B cell (primary cell): ENCODE data around the gene PRKX. TPM values are rescaled to one million over a fixed set of nuclear protein-coding genes. Genes with fewer than 3 reads are reported as not detected.

ENCODE experiments used
- ATAC-seq: fragments of 200-7000 bp; cut with Tn5 transposase; one replicate; pipeline ENCODE4 v1.10.0; 2021; ENCODE audit warnings: low read depth, mild to moderate bottlenecking, moderate number of reproducible peaks, moderate library complexity
- CTCF ChIA-PET: fragments of 350-600 bp; sonication (Branson Sonifier 250); formaldehyde crosslinking; loops from one replicate; lab custom pipeline; 2021; ENCODE audit warnings: antibody characterized with exemption, inconsistent platforms; lab: Charles Lee
- POLR2A ChIA-PET: fragments of 350-600 bp; sonication (Branson Sonifier 250); formaldehyde crosslinking; loops from one replicate; lab custom pipeline; 2021; ENCODE audit warnings: antibody characterized with exemption; lab: Charles Lee
- DNase-seq: peaks from one replicate; pipeline ENCODE4 v3.0.0; 2013
- H2AFZ ChIP-seq: 2 replicates; pipeline ENCODE4 v1.6.1; 2012; ENCODE audit warnings: mild to moderate bottlenecking, low read depth, low read length; ENCODE audit not compliant: insufficient read depth, poor library complexity, severe bottlenecking
- H3K27ac ChIP-seq, 2 donors: 1 replicate in 1 of 2; 2 replicates in 1 of 2; pipeline ENCODE4 v1.5.1; 2012 to 2013; ENCODE audit warnings: low read length in 2 of 2, mild to moderate bottlenecking in 2 of 2, moderate library complexity in 1 of 2
- H3K27me3 ChIP-seq, 4 experiments: fragments of 200-600 bp in 1 of 4; sonication (generic) in 1 of 4; replicated peaks in 1 of 4; 1 replicate in 2 of 4; 2 replicates in 2 of 4; pipeline versions ENCODE4 v1.6.1 to v1.7.0; 2013 to 2016; ENCODE audit warnings: low read length in 3 of 4, mild to moderate bottlenecking in 2 of 4, mixed read lengths in 1 of 4, moderate library complexity in 1 of 4; ENCODE audit not compliant: insufficient read depth in 4 of 4, control insufficient read depth in 3 of 4; ENCODE audit errors: control extremely low read depth in 1 of 4
- H3K36me3 ChIP-seq, 2 experiments: replicated peaks in 1 of 2; 1 replicate in 1 of 2; 2 replicates in 1 of 2; pipeline versions ENCODE4 v1.6.1 to v1.7.1; 2013; ENCODE audit warnings: low read length in 1 of 2; ENCODE audit not compliant: insufficient read depth in 2 of 2, control insufficient read depth in 1 of 2; ENCODE audit errors: control extremely low read depth in 1 of 2, extremely low read depth in 1 of 2
- H3K4me1 ChIP-seq, 2 donors: fragments of 200-600 bp in 1 of 2; sonication (generic) in 1 of 2; 1 replicate in 1 of 2; 2 replicates in 1 of 2; pipeline versions ENCODE4 v1.5.1 to v1.6.1; 2013 to 2017; ENCODE audit warnings: low read length in 2 of 2; ENCODE audit not compliant: control insufficient read depth in 2 of 2, insufficient read depth in 2 of 2
- H3K4me2 ChIP-seq: replicated peaks from 2 replicates; pipeline ENCODE3; 2012; ENCODE audit warnings: mild to moderate bottlenecking, low read depth, low read length; ENCODE audit not compliant: poor library complexity, severe bottlenecking
- H3K4me3 ChIP-seq, 5 experiments: fragments of 200-600 bp in 1 of 5; sonication (generic) in 1 of 5; 1 replicate in 3 of 5; 2 replicates in 2 of 5; pipeline versions ENCODE4 v1.5.1 to v1.7.0; 2011 to 2016; ENCODE audit warnings: low read length in 4 of 5, mild to moderate bottlenecking in 4 of 5, low read depth in 2 of 5, control low read depth in 1 of 5, moderate library complexity in 1 of 5; ENCODE audit not compliant: insufficient read depth in 1 of 5; ENCODE audit errors: control extremely low read depth in 1 of 5, extremely low read depth in 1 of 5
- H3K79me2 ChIP-seq: fragments of 200-600 bp; sonication (generic); one replicate; pipeline ENCODE4 v1.6.0; 2016; ENCODE audit warnings: low read length; ENCODE audit not compliant: control insufficient read depth, insufficient read depth
- H3K9ac ChIP-seq: fragments of 200-600 bp; sonication (generic); 2 replicates; pipeline ENCODE4 v1.6.1; 2017; ENCODE audit warnings: mild to moderate bottlenecking, low read length, moderate library complexity
- H3K9me3 ChIP-seq, 3 donors: one replicate each; pipeline versions ENCODE4 v1.6.1 to v1.7.1; 2013; ENCODE audit warnings: low read length in 2 of 3; ENCODE audit not compliant: control insufficient read depth in 2 of 3, insufficient read depth in 1 of 3; ENCODE audit errors: control extremely low read depth in 1 of 3
- H4K20me1 ChIP-seq: 2 replicates; pipeline ENCODE4 v1.6.0; 2012; ENCODE audit warnings: mild to moderate bottlenecking, low read length; ENCODE audit not compliant: insufficient read depth, control insufficient read depth, poor library complexity, severe bottlenecking
- H3K27ac Mint-ChIP-seq: one replicate; pipeline ENCODE4 v1.8.0; 2021; ENCODE audit warnings: mixed read lengths
- H3K27me3 Mint-ChIP-seq: one replicate; pipeline ENCODE4 v1.8.0; 2021; ENCODE audit warnings: mixed read lengths
- H3K4me1 Mint-ChIP-seq: one replicate; pipeline ENCODE4 v1.8.0; 2021; ENCODE audit warnings: mixed read lengths
- H3K4me3 Mint-ChIP-seq: one replicate; pipeline ENCODE4 v1.8.0; 2021; ENCODE audit warnings: mixed read lengths
- H3K9me3 Mint-ChIP-seq: one replicate; pipeline ENCODE4 v1.8.0; 2022; ENCODE audit warnings: mixed read lengths; ENCODE audit not compliant: insufficient read depth
- EZH2 ChIP-seq: IDR thresholded peaks from 2 replicates; pipeline ENCODE4 v1.6.1; 2012; ENCODE audit warnings: borderline replicate concordance, low read depth, mild to moderate bottlenecking, moderate library complexity, low read length; ENCODE audit not compliant: insufficient read depth, poor library complexity, severe bottlenecking
- WGBS: methylation state at CpG from one replicate; pipeline ENCODE4 v1.1.5; 2013; ENCODE audit warnings: missing lambda C conversion rate; ENCODE audit not compliant: insufficient coverage; 5-methylcytosine and 5-hydroxymethylcytosine counted together
- intact Hi-C: fragments of 100-400 bp; cut with micrococcal nuclease; formaldehyde crosslinking; loops from one replicate; pipeline ENCODE4 v1.10.0; 2022
- polyA plus RNA-seq: library from polyadenylated mRNA; depleted of rRNA; stranded (reverse); fragments of >200 nt; gene quantifications from 2 replicates; pipeline ENCODE4 v1.2.3, GENCODE V29; 2012
- total RNA-seq, 2 donors: library from RNA; stranded (reverse); fragments of 120-200 nt in 1 of 2; gene quantifications; 1 replicate in 1 of 2; 2 replicates in 1 of 2; pipeline versions ENCODE4 v1.2.3 to v1.2.4, GENCODE V29; 2013 to 2022
- TF ChIP-seq, protein P1 (sequence below): fragments of 200-600 bp; IDR thresholded peaks from one replicate; pipeline ENCODE4 v1.8.0; 2022; ENCODE audit warnings: antibody characterized with exemption, mild to moderate bottlenecking

PRKX gene
- total and polyA plus RNA-seq, 2 donors (not counting 1 experiment from before 2014, with no cell fraction given), result 26.2 to 52.5 TPM

DNA sequence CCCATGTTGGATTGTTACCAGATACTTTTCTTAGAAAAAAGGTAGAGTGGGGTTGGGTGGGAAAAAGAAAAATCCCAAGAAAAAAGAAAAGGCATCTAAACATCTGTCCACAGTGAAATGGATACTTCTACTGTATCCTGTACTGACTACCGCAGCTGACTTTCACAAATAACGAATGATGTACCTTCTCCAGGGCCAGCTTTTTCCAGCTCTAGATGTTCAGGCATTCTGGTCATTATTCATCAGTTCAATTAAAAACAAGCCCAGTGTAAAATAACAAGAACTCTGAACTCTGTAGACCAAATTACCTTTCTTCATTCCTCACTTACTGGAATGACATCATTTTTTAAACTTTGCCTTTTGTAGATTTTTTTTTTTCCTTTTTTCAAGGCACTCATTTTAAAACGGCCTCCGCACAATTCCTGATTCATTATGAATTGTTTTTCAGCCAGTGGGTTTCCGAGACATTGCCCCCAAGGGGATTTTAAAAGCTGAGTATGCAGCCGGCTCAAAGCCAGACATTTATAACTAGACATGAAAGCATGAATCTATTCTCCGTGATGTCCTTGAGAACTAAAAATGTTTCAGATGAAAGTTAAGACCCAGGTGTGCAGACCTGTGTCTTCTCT, 113.5 kb downstream of the PRKX start:
- H3K4me1 Mint-ChIP-seq, result no peaks in the 10 kb centered on the region
- no peak overlapping the region for H3K4me3 Mint-ChIP-seq
- no peak overlapping the region for H3K4me3 ChIP-seq
- ChIA-PET CTCF (no interaction called here), POLR2A (no interaction called here)
- H3K27me3 Mint-ChIP-seq, result no peaks in the 10 kb centered on the region
- H3K4me2 ChIP-seq, result no peak overlapping the region
- no peak overlapping the region for H3K9ac ChIP-seq
- no peaks in the 10 kb centered on the region for H3K4me1 ChIP-seq
- DNase-seq (no peak), ATAC-seq (no peak)
- H3K9me3 ChIP-seq, result no peaks in the 10 kb centered on the region
- TF ChIP-seq, protein P1, sequence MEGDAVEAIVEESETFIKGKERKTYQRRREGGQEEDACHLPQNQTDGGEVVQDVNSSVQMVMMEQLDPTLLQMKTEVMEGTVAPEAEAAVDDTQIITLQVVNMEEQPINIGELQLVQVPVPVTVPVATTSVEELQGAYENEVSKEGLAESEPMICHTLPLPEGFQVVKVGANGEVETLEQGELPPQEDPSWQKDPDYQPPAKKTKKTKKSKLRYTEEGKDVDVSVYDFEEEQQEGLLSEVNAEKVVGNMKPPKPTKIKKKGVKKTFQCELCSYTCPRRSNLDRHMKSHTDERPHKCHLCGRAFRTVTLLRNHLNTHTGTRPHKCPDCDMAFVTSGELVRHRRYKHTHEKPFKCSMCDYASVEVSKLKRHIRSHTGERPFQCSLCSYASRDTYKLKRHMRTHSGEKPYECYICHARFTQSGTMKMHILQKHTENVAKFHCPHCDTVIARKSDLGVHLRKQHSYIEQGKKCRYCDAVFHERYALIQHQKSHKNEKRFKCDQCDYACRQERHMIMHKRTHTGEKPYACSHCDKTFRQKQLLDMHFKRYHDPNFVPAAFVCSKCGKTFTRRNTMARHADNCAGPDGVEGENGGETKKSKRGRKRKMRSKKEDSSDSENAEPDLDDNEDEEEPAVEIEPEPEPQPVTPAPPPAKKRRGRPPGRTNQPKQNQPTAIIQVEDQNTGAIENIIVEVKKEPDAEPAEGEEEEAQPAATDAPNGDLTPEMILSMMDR, result no peak
- no peak for TF ChIP-seq EZH2
- H3K79me2 ChIP-seq, result no peaks in the 10 kb centered on the region
- no peaks in the 10 kb centered on the region for H3K36me3 ChIP-seq
- H3K27me3 ChIP-seq, result no peaks in the 10 kb centered on the region
- 100% methylated on average over 3 of the region's 7 CpGs for WGBS
- H3K9me3 Mint-ChIP-seq, result no peaks in the 10 kb centered on the region
- no peak overlapping the region for H3K27ac ChIP-seq
- H3K27ac Mint-ChIP-seq, result no peak overlapping the region
- intact Hi-C loops, result no loop called here
- no peak overlapping the region for H2AFZ ChIP-seq
- H4K20me1 ChIP-seq, result no peaks in the 10 kb centered on the region

DNA sequence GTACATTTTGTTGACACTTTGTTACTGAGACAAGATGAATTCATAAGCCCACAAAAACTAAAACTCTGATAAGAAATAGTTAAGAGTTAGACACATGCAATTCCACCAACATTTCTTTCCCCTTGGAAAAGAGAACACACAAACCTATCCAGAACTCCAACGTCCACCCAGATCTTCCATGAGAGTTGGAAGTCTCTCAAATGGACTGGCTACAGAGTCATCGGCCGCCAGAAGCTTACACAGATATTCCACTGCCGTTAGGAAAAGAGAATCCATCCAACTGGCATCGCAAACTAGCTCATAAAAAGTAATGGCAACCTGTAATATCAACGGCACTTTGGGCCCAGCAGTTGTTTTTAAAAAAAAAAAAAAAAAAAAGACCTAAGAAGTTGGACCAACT, 114.7 kb downstream of the PRKX start:
- POLR2A ChIA-PET, result no interaction called here
- no peak overlapping the region for H3K4me2 ChIP-seq
- no peaks in the 10 kb centered on the region for H3K9me3 ChIP-seq
- H3K4me1 ChIP-seq, result no peaks in the 10 kb centered on the region
- no peaks in the 10 kb centered on the region for H3K36me3 ChIP-seq
- H3K9me3 Mint-ChIP-seq, result no peaks in the 10 kb centered on the region
- H3K4me3 Mint-ChIP-seq, result no peak overlapping the region
- no peaks in the 10 kb centered on the region for H3K27me3 ChIP-seq
- H3K4me3 ChIP-seq, result no peak overlapping the region
- H3K27ac ChIP-seq, result no peak overlapping the region
- WGBS, result 100% methylated on average over 1 of the region's 6 CpGs
- H4K20me1 ChIP-seq, result no peaks in the 10 kb centered on the region
- no peak overlapping the region for H2AFZ ChIP-seq
- no peak overlapping the region for H3K9ac ChIP-seq
- ATAC-seq, result no peak
- no peak for DNase-seq
- TF ChIP-seq, protein P1, result no peak
- no peak for TF ChIP-seq EZH2
- H3K27ac Mint-ChIP-seq, result no peak overlapping the region
- intact Hi-C loops, result no loop called here
- no peaks in the 10 kb centered on the region for H3K4me1 Mint-ChIP-seq
- CTCF ChIA-PET, result no interaction called here
- H3K79me2 ChIP-seq, result no peaks in the 10 kb centered on the region
- no peaks in the 10 kb centered on the region for H3K27me3 Mint-ChIP-seq
